ENCODE results near the gene CORT.
"Not testable (repeated sequence)": the region's sequence is repeated elsewhere in the genome, so short reads cannot be mapped to it uniquely, and the experiment has no call there.

The CORT gene

GRCh38 chr1:10449751-10450150, at the start of gene CORT:
Gene CORT (plus strand): TSS chr1:10450031. CDS start chr1:10450224, 193 bp downstream.
- DNase-seq, result no peak

GRCh38 chr1:10401281-10401680, 48.5 kb upstream of the CORT start:
- no peak for DNase-seq

- peak; percentile 9 for DNase-seq
Measured at GRCh38 chr1:10402729-10403274, 47.0 kb upstream of the CORT start.

GRCh38 chr1:10407201-10407600, 42.6 kb upstream of the CORT start:
- no peak for DNase-seq

GRCh38 chr1:10415211-10415930, 34.5 kb upstream of the CORT start:
- no peak for DNase-seq

- DNase-seq, result not testable (repeated sequence)
Measured at GRCh38 chr1:10415967-10416366, 33.9 kb upstream of the CORT start.

- not testable (repeated sequence) for DNase-seq
Measured at GRCh38 chr1:10418741-10419140, 31.1 kb upstream of the CORT start.

GRCh38 chr1:10419351-10419750, 30.5 kb upstream of the CORT start:
- DNase-seq, result no peak

- DNase-seq, result no peak
Measured at GRCh38 chr1:10421637-10422036, 28.2 kb upstream of the CORT start.

- no peak for DNase-seq
Measured at GRCh38 chr1:10424034-10424433, 25.8 kb upstream of the CORT start.

GRCh38 chr1:10424651-10425050, 25.2 kb upstream of the CORT start:
- no peak for DNase-seq

- not testable (repeated sequence) for DNase-seq
Measured at GRCh38 chr1:10425826-10426534, 23.9 kb upstream of the CORT start.

GRCh38 chr1:10426535-10426848, 23.3 kb upstream of the CORT start:
- DNase-seq, result not testable (repeated sequence)

GRCh38 chr1:10428984-10429383, 20.8 kb upstream of the CORT start:
- DNase-seq, result no peak

- peak; percentile 45 for DNase-seq
Measured at GRCh38 chr1:10429868-10430215, 20.0 kb upstream of the CORT start.

- peak; percentile 96 for DNase-seq
Measured at GRCh38 chr1:10430216-10431069, 19.4 kb upstream of the CORT start, which contains the start of gene CENPS. Gene CENPS (plus strand): TSS chr1:10430433. CDS start chr1:10430518, 85 bp downstream.

- peak; percentile 31 for DNase-seq
Measured at GRCh38 chr1:10431070-10431730, 18.6 kb upstream of the CORT start.

GRCh38 chr1:10432910-10433700, 16.7 kb upstream of the CORT start:
- DNase-seq, result no peak

GRCh38 chr1:10433790-10434189, 16.0 kb upstream of the CORT start:
- DNase-seq, result no peak

GRCh38 chr1:10434590-10434989, 15.2 kb upstream of the CORT start:
- DNase-seq, result no peak

GRCh38 chr1:10437052-10437451, 12.8 kb upstream of the CORT start:
- DNase-seq, result no peak

GRCh38 chr1:10438677-10439163, 11.1 kb upstream of the CORT start:
- DNase-seq, result no peak
